HG02759 (cell line): ENCODE measurements around the gene TMEM108.

ENCODE experiments used
- ATAC-seq: cut with Tn5 transposase; IDR thresholded peaks from one replicate; pipeline ENCODE4 v1.9.1; 2021; ENCODE audit warnings: mild to moderate bottlenecking, moderate library complexity; ENCODE audit not compliant: unreplicated experiment

Gene TMEM108

GRCh38 chr3:133159498-133160475 lies 121.6 kb downstream of the TMEM108 start:
- no peak for ATAC-seq

- no peak for ATAC-seq
These were observed 123.5 kb downstream of the TMEM108 start for GRCh38 chr3:133161656-133162055.

GRCh38 chr3:133162265-133162664 lies 124.1 kb downstream of the TMEM108 start:
- ATAC-seq = no peak

GRCh38 chr3:133162670-133163305 lies 124.6 kb downstream of the TMEM108 start:
- no peak for ATAC-seq

- no peak for ATAC-seq
These were observed 129.3 kb downstream of the TMEM108 start for GRCh38 chr3:133167340-133168024.

- ATAC-seq = no peak
These were observed 129.8 kb downstream of the TMEM108 start for GRCh38 chr3:133168025-133168401.

- ATAC-seq = no peak
These were observed 131.3 kb downstream of the TMEM108 start for GRCh38 chr3:133169331-133170068.

- ATAC-seq = no peak
These were observed 133.6 kb downstream of the TMEM108 start for GRCh38 chr3:133171831-133172230.

GRCh38 chr3:133181392-133182150 lies 143.4 kb downstream of the TMEM108 start:
- ATAC-seq = no peak

GRCh38 chr3:133187870-133188379 lies 149.7 kb downstream of the TMEM108 start:
- no peak for ATAC-seq

- no peak for ATAC-seq
These were observed 150.8 kb downstream of the TMEM108 start for GRCh38 chr3:133188996-133189395.

GRCh38 chr3:133189893-133190292 lies 151.7 kb downstream of the TMEM108 start:
- no peak for ATAC-seq

GRCh38 chr3:133191818-133192217 lies 153.6 kb downstream of the TMEM108 start:
- ATAC-seq = no peak

- ATAC-seq = no peak
These were observed 154.3 kb downstream of the TMEM108 start for GRCh38 chr3:133192363-133192945.

- no peak for ATAC-seq
These were observed 154.8 kb downstream of the TMEM108 start for GRCh38 chr3:133192967-133193366.

GRCh38 chr3:133196527-133196926 lies 158.3 kb downstream of the TMEM108 start:
- ATAC-seq = no peak

GRCh38 chr3:133197619-133198018 lies 159.4 kb downstream of the TMEM108 start:
- no peak for ATAC-seq

- ATAC-seq = no peak
These were observed 168.7 kb downstream of the TMEM108 start for GRCh38 chr3:133206921-133207320.

- ATAC-seq = no peak
These were observed 170.0 kb downstream of the TMEM108 start for GRCh38 chr3:133208184-133208583.
